ENCODE measurements around the gene MGAT4B.

Gene MGAT4B

DNA sequence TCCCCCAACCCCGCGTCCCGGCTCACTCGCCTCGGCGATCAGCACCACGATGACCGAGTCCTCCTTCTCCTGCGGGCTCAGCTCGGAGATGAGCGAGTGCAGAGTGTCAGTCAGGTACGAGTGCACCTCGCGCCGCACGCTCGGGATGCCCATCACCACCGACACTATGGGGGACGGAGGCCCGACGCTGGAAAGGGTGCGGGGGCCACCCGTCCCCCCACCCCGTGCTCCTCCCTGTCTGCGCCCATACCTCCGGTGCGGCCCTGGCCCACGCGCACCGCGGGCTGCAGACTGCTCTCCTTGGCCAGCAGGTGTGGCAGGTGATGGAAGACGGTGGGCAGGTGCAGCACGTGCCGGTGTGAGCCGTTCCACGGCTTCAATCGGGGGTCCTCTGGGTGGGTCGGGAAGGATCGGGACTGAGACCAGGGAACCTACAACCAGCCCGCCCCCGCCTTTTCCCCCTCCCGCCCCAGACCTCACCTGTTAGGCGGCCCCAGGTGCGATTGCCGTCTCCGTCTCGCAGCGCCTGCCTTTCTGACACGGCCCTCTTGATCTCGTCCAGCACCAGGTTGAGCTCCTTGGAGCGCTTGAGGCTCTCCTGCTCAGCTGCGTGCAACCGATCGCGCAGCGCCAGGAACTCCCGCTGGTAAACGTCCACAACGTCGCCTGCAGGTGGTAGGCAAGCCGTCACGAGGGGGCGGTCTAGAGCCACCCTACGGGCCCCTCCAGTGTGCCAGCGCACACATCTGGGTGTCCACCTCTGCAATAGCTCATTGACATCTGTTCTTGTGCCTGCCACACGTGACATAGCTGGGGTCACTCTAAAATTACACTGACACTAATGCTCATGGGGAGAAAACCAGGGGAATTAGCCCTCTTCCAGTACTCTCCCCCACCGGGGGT lies 5.1 kb downstream of the MGAT4B start:
- DNase-seq (ENCODE audit: low read depth, low spot score), result peak; percentile 42
- in situ Hi-C loops (cut with HindIII; ENCODE audit: low sequenced_read_pairs), result no loop called here
- no peak overlapping the region for H3K4me3 ChIP-seq (ENCODE audit: low read depth, low read length)
- TF ChIP-seq, protein P1, sequence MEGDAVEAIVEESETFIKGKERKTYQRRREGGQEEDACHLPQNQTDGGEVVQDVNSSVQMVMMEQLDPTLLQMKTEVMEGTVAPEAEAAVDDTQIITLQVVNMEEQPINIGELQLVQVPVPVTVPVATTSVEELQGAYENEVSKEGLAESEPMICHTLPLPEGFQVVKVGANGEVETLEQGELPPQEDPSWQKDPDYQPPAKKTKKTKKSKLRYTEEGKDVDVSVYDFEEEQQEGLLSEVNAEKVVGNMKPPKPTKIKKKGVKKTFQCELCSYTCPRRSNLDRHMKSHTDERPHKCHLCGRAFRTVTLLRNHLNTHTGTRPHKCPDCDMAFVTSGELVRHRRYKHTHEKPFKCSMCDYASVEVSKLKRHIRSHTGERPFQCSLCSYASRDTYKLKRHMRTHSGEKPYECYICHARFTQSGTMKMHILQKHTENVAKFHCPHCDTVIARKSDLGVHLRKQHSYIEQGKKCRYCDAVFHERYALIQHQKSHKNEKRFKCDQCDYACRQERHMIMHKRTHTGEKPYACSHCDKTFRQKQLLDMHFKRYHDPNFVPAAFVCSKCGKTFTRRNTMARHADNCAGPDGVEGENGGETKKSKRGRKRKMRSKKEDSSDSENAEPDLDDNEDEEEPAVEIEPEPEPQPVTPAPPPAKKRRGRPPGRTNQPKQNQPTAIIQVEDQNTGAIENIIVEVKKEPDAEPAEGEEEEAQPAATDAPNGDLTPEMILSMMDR (IDR thresholded peaks at IDR 0.05; ENCODE audit: low read depth, low read length), result peak; percentile 64

DNA sequence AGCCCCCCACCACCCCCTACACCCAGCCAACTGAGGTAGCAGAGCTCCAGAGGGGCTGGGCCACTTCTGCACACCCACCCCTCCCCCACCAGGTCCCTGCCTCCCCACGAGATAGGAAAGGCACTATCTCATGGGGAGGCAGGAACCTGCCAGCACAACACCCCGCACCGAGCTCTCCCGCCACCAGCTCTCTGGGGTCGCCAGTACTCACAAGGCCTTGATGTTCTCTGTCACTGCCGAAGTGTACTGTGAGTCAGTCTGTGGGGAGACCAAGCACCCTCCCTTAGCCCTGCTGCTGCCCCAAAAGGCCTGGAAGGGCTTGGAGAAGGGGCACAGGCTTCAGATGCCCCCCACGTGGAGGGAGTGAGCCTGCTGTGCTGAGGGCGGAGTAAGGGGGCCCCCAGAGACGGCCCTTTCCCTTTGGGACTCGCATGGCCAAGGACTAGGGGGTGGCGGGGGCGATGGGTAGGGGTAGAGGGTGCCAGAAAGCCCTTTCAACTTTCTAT lies 5.9 kb downstream of the MGAT4B start:
- TF ChIP-seq, protein P1 (IDR thresholded peaks at IDR 0.05; ENCODE audit: low read depth, low read length), result no peak
- no peak overlapping the region for H3K4me3 ChIP-seq (ENCODE audit: low read depth, low read length)
- DNase-seq (ENCODE audit: low read depth, low spot score), result no peak
- in situ Hi-C loops (cut with HindIII; ENCODE audit: low sequenced_read_pairs), result no loop called here

DNA sequence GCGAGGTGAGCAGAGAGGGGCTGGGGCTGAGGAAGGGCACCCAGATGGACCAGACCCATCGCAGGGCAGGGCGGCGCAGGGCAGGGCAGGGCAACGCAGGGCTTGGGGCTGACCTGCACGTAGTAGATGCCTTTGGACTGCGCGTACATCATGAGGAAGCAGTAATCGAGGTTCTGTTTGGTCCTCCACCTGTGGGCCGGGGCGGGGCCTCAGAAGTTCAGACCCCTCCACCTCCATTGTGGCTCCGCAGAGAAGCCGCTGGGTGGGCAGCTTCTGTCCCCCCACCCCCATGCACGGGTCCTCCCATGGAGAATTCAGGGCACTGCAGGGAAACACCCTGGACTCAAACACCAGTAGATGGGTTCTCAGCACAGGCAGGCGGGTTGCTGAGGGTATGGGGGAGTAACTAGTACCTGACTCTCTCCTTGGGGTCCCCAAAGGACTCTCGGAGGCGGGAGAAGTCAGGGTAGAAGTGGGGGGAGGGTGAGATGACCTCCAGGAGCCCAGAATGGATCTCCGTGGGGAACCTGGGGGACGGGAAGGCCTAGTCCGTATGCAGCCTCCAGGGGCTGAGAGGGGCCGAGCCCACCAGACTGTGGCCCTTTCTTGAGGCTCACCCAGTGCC lies 6.5 kb downstream of the MGAT4B start:
- TF ChIP-seq, protein P1 (IDR thresholded peaks at IDR 0.05; ENCODE audit: low read depth, low read length), result no peak
- no peak for DNase-seq (ENCODE audit: low read depth, low spot score)
- no peak overlapping the region for H3K4me3 ChIP-seq (ENCODE audit: low read depth, low read length)
- in situ Hi-C loops (cut with HindIII; ENCODE audit: low sequenced_read_pairs), result no loop called here

DNA sequence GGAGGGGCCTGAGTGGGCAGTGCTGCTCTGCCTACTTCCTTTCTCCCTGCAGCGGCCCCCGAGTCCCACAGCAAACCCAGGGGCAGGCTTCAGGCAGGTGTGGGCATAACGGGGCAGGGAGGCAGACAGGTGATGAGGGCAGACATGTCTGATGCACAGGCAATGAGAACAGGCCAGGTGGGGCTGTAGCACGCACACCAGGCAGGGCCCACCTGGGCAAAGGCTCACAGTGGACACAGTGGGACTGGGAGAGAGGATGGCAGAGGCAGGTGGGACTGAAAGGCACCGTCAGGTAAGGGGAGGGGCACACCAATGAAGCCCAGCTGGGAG lies 7.1 kb downstream of the MGAT4B start:
- in situ Hi-C loops (cut with HindIII; ENCODE audit: low sequenced_read_pairs), result no loop called here
- DNase-seq (ENCODE audit: low read depth, low spot score), result no peak
- TF ChIP-seq, protein P1 (IDR thresholded peaks at IDR 0.05; ENCODE audit: low read depth, low read length), result no peak
- no peak overlapping the region for H3K4me3 ChIP-seq (ENCODE audit: low read depth, low read length)

DNA sequence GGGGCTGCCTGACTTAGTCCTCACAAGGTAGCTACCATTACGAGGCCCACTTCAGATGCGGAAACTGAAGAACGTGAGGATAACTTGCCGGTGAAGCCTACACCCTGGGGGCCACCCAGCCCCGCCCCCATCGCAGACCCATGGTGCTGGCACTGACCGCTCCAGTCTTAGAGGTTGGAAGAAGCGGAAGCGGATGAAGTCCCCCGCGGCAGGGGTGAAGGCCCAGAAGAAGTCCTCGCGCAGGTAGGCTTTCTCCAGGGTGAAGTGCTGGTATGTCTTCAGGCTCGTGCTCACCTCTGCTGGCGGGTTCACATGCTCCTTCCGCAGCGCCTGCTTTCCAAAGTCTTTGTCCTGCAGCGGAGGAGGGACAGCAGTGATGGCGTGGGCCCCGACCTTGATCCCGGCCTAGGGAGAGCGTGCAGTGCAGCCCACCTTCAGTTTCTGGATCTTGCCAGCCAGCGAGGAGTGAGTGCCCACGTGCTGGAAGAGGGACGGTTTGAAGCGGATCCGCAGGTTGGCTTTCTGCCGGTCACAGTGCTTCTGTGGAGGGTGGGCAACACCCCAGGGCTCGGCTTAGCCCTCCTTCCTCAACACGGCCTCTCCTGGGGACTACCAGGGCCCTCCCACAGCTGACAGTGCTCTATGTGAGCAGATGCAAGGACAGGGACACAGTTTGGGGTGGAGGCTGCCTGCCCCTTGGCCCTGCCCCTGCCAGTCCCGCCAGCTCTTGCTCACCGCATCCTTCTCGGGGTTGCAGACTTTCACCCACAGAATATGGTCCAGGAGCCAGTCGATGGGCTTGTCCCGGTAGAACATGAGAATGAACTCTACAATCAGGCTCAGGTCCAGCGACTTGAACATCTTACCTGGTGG lies 7.7 kb downstream of the MGAT4B start:
- in situ Hi-C loops (cut with HindIII; ENCODE audit: low sequenced_read_pairs), result no loop called here
- no peak for DNase-seq (ENCODE audit: low read depth, low spot score)
- H3K4me3 ChIP-seq (ENCODE audit: low read depth, low read length), result no peak overlapping the region
- TF ChIP-seq, protein P1 (IDR thresholded peaks at IDR 0.05; ENCODE audit: low read depth, low read length), result no peak

DNA sequence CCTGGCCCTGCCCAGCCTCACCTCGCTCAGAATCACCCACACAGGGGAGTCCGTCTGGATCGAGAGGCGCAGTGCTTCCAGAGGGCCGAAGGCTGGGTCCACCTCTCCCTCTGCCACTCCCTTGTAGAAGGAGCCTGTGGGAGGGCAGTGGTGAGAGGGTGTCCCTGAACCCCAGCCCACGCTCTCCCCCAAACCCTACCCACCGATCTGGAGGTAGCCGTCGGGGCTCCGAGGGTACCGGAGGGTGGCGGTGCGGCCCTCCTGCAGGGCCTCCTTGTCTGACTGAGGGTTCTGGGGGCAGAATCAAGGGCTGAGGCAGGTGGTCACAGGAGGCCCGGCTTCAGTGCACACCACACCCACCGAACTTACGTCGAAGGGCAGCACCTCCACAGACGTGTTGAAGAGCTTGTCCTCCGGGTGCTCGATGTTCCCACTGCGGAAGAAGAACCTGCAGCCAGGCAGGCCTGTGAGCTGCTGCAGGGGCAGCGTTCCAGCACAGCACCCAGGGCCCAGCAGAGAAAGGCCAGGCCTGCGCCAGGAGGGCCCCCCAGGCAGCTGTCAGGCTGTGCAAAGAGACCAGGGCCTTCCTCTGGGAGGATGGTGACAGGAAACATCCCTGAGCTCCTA lies 8.4 kb downstream of the MGAT4B start:
- in situ Hi-C loops (cut with HindIII; ENCODE audit: low sequenced_read_pairs), result no loop called here
- DNase-seq (ENCODE audit: low read depth, low spot score), result no peak
- TF ChIP-seq, protein P1 (IDR thresholded peaks at IDR 0.05; ENCODE audit: low read depth, low read length), result no peak
- no peak overlapping the region for H3K4me3 ChIP-seq (ENCODE audit: low read depth, low read length)
